Stimulated activated naive CD4-positive, alpha-beta T cell treated with Interleukin-2 at 50 U/mL for 16 hours (primary cell): Measurements from ENCODE around the gene IL12A.

ENCODE experiments used
- DNase-seq: peaks from one replicate; lab custom pipeline; 2025; lab: John Stamatoyannopoulos, UW

Gene IL12A

DNA sequence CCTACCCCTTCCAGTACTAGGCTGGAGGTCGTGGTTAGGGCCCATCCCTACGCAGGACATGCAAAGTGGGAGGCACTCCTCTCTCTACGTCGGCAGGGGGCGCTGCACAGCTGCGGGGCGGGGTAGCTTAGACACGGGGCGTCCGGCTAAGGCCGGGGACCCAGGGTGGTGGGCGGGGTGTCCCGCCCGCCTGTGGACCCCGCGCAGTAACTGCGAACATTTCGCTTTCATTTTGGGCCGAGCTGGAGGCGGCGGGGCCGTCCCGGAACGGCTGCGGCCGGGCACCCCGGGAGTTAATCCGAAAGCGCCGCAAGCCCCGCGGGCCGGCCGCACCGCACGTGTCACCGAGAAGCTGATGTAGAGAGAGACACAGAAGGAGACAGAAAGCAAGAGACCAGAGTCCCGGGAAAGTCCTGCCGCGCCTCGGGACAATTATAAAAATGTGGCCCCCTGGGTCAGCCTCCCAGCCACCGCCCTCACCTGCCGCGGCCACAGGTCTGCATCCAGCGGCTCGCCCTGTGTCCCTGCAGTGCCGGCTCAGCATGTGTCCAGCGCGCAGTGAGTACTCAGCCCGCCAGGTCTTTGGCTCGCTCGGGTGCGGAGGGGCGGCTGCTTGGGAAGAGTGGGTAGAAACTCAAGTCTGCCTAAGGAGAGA, at the start of gene IL12A:
Gene IL12A (plus strand): TSS at position 219 of the 655 bp plus-strand sequence.
- DNase-seq, result peak; percentile 81

DNA sequence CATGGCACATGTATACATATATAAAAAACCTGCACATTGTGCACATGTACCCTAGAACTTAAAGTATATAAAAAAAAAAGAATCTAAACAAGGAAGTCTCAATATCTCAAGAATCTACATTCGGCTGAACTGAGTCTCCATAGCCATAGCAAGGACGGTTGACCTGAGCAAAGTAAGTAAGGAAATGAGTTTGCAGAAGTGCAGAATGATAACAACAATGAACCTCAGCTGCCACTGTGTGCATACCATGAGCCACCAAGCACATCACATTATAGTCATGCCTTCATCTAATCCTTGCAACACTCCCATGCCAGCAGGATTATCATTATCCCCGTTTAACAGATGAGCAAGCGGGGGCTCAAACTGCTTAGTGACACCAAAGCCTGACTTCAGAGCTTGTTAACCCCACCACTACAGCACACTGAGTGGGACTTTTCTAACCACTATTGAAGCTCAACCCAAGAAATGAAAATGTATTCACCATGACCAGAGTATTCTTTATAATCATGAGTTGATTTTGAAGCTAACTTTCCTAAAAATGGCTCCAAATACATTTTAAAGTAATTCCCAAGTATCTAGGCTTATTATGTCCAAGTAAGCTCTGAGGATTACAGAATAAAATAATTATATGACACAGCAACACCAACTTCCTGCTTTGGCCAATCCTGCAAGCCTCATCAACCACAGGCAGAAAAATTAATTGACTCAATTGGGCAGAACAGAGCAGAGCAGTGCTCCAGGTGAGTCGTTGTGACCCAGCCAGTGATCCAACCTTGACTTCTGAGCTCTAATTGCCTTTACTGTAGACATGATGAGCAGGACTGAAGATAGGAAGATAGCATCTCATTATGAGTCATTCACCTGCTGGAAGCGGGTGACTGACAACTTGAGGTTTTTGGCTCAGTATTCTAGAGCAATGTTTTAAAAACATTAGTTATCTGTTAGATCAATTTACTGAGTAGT, 47.3 kb upstream of the IL12A start:
- DNase-seq, result no peak

DNA sequence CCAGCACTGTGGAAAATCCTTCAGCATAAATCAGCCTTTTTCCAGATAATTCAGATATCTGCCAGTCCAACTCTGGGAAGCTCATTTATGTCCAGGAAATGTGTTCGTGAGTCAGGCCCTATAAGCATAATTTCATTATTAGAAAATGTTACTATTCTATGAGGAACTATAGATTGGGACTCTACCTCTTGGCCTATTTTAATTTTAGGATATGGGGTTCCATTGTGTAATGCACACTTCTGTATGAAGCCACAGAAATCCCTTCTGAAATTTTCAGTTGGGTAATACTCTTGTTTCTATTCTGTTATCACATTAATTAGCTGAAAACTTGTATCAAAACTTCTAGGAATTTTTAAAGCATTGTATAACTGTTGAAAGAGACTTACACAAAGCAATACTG, 43.9 kb upstream of the IL12A start:
- no peak for DNase-seq

DNA sequence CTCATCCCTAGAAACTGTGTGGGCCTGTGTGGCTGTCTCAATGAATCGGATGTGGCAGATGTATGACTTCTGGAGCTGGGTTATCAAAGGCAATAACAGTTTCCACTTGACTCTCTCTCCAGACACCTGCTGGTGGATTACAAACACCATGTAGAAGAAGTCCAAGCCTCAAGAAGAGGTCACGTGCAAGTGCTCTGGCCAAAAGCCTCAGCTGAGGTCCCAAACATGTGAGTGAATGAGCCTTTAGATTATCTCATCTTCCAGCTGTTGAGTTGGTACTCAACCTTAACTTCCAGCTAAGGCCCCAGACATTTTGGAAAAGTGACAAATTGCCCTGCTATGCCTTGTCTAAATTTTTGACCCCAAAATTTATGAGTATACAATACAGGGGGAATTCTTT, 42.7 kb upstream of the IL12A start:
- no peak for DNase-seq

DNA sequence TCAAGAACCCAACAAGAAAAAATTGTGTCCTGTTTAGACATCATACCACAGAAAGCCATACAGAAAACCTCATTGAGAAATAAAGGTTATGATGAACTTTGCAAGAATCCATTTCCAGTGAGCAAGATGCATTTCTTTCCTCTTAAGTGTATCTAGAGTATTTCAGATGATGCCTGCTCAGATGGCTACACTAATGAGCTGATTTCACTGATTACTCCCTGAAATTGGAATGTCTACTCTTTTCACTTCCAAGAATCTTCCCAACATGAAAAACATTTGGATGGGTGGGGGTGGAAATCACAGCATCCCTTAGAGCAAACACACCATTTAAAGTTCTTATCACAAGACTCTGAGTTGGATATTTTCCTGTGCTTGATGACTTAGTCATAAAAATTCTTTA, 41.4 kb upstream of the IL12A start:
- no peak for DNase-seq

DNA sequence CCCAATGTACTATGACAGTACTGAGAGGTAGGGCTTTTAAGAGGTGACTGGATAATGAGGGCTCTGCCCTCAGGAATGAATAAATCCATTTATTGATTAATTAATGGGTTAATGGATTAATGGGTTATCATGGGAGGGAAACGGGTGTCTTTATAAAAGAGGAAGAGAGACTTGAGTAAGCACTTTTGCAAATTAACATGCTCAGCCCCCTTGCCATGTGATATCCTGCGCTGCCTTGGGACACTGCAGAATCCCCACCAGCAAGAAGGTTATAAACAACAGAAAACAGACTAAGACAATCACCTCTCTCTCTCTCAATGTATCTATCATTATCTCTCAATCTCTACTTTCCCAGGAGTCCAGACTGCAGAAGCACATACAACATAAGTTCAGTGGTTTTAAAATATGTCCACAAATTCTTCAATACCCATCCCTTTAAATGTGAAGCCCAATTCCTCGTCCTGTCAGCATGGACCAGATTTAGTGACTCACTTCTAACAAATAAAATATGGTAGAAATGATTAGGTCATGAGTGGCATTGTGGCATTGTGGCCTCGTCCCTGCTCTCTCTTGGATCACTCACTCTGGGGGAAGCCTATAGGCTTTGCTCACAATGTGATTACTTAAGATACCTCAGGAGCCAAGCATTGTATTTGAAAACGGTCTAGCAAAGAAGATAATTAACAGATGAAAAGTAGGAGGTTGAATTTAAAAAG, 40.0 kb upstream of the IL12A start:
- DNase-seq, result no peak

DNA sequence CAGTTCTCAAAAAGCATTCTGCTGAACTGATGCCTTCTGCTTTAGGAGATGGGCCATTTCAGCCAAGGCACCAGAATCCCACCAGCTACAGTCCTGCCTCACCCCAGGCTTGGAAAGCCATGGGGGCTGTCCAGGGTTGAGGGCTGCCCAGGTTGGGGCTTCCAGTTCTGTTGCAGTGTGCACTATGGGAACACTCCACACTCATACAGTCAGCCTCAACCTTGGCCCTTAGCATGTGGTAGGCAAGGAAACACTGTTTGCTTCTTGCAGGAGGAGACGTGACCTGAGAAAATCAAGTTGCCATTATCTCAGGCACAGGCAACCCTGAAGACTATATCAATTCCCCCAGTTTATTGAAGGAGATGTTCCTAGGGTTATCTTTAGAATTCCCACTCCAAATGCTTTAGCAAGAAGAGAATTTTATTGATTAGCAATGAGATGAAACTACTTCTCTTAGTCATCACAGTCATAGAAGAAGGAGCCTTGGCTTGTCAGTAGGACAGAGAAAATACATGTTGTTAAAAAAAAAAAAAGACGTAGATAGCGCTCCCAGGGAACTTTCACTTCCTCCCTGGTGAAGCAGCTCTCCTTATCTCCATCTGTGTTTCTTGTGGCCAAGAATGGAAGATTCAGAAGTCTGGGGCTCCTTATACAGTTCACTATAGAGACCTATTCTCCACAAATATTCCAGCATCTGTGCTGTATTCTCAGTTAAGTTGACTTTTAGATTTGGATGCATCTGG, 38.3 kb upstream of the IL12A start:
- no peak for DNase-seq

DNA sequence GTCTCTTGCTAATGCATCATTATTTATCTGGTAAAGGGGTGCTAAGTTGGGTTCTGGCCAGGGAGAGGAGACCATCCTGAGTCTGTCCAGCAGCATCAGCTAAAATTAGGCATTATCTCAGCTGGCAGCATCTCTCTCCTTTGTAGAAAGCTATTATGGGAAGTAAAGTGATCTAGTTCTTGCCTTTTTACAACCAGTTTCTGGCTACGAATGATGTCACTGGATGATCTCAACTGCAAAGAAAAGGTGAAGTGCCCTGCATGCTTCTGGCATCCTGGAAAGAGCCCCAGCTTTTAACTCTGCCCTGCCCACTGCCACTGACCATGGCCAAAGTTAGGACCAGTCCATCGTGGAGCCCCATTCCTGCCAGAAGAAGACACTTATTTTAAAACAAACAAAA, 37.1 kb upstream of the IL12A start:
- no peak for DNase-seq

DNA sequence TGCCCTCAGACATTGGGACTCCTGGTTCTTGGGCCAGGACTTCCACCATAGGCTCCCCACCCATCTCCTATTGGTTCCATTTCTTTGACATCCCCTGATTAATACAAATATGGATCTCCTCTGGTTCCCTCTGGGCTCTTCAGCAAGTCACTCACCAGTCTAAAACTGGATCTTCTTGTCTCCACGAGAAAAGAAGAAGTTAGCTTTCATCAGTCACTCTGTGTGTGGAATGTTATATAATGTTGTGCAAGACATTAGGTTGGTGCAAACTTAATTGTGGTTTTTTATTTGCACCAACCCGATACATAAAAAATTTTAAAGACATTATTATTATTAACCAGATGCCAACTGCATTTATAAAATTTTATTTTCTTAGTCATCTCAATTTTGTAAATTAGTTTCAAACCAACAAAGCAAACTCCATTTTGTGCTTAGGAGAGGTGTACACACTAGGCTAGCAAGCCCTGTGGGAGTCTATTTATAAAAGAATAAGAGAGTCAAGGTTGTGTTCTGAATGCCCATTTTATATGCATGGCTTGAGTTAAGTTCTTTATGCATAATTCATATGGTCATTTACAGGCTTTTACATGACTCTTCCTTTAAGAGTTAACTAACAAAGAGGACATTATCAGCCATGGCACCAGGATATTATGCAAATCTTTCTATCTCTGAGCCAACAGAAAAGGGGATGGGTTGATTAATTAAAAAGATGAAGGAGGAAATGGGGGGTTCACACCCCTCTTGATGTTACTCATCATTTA, 35.1 kb upstream of the IL12A start:
- DNase-seq, result no peak

DNA sequence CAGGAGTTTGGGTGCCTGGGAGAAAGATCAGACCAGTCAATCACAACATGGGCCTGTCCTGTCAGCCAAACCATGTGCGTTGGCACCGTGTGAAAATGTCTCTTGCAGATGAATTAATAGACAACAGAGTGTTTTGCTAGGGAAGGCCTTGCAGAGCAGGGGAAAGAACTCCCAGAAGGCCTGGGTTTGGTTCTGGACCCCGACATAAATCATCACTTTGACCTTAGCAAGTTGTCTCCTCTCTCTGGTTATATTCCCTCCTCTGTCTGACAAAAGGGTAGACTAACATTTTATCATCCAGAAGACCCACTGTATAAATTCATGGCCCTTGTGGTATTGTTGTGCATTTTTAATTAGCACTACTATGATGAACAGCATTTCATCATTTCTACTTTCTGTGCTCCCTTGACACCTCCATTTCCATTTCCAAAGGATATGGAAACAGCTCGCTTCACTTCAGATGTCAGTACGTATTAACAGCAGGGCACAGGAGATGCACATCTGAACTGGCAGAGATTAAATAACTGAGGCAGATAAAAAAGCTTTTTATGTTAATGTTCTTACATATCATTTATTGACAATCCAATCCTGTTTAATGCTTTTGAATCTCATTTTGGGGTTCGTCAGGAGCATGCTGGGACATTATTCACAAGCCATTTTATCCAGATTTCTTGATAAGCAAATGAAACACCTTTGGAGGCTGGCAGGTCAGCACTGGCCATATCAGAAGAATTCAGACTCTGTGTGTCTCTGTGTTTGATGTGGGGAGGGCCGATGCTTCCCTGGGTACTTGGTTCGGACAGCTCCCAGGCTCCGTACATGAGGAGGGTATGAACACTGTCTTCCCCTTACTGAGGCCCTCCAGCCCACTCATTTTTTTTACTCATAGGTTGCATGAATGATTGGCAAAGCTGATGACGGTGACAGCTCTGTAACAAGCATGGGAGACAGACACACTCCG, 28.2 kb upstream of the IL12A start:
- no peak for DNase-seq

DNA sequence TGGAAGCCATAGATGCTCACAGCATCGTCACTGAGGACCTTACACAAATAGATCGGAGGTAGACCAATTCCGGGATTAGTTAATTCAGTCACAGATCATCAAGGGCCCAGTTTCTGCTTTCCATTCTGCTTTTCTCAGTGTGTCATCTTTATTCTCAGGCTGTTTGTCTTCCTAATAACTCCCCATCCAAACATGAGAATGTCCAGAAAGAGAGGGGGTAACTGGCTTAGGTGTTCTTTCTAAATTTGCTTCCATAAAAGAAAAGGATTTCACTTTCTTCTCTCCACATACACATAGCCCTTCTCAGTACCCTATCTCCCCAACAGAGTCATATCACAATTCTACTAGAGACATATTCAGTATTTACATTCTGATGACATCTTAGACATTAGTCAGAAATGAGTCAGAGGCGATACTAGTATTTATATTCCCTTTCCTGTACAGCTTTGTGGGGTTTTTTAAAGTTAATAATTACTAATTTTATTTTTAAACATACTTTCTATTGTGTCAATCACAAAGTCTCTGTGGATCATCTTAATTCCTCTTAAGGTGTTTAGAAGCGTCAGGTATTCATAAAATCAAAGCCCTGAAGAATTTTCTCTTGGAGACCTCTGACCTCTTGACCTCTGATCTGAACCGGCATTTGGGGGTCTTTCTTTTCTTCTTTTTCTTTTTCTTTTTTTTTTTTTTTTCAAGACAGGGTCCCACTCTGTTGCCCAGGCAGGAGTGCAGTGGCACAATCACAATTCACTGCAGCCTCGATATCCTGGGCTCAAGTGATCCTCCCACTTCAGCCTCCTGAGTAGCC, 24.3 kb upstream of the IL12A start:
- DNase-seq, result no peak

DNA sequence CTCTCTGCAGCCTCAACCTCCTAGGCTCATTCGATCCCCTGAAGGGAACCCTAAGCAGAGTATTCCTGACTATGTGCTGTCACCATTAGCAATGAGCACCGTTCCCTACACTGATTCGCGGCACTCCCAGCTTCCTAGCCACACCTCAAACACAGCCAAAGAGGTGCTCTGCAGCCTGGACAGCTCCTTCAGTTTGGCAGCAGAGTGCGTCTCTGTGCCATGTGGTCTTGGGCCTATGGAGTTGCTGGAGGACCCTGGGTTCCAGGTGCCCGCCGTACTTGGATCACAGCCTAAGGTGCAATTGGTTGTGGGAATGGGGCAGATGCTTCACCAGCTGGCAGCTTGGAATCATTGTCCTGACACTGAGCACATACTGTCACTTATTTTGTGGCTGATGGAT, 17.3 kb upstream of the IL12A start:
- no peak for DNase-seq

DNA sequence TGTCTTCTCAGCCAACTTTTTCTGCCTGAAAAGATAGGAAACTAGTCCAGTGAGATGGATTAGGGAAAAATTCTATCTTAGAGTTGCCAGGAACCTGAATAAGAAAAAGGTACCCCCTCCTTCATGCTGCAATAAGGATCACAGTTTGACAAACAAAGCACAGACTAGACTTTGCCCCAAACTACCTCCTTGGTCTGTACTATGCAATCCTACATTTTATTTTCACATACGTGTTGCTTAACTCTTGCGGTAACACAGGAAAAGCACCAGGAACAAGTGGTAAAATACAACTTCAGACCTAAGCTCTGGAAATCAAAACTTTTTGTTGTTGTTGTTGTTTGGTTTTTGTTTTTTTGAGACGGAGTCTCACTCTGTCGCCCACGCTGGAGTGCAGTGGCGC, 11.3 kb upstream of the IL12A start:
- no peak for DNase-seq

DNA sequence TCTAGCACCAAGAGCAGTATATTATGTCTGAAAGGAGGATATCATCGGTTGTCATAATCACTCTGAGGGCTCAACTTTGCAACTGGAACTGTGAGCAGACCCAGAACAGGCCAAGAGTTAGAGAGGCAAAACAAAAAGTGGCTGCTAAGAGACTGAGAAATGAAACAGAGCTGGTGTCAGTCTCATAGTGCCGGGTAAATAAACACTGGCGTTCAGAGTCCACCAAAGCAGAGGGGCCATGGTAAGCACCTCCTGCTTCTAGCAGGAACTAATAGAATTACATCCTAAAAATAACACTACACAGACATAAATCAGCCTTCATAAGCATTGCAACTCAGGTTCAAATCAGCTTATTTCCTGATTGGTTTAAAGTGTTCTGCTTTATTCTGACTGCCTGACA, 10.3 kb upstream of the IL12A start:
- no peak for DNase-seq

DNA sequence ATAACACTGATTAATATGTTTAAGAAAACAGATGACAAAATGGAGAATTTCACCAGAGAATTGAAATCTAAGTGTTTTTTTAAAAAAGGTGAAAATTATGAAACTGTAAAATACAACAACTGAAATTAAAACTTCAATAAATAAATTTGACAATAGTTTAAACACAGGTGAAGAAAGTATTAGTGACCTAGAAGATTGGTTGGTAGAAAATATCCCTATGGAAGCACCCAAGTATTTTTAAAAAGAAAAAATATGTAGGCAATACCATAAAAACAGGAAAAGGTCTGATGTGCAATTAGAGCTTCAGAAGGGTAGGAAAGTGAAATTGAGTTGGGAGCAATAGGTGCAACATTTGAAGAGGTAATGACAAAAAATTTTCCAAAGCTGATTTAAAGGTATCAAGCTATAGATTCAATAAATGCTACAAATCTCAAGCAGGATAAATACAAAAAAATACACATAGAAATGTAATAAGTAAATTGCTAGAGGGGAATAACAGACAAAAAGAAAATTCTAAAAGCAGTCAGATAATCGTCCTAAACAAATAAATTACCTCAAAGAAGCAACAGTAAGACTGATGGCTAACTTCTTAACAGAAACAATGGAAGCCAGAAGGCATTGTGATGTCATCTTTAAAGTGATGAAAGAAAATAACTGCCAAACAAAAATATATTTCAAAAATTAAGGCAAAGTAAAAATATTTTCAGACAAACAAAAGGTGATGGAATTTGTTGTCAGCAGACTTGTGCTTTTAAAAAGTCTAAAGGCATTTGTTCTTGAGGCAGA, 9.5 kb upstream of the IL12A start:
- no peak for DNase-seq

DNA sequence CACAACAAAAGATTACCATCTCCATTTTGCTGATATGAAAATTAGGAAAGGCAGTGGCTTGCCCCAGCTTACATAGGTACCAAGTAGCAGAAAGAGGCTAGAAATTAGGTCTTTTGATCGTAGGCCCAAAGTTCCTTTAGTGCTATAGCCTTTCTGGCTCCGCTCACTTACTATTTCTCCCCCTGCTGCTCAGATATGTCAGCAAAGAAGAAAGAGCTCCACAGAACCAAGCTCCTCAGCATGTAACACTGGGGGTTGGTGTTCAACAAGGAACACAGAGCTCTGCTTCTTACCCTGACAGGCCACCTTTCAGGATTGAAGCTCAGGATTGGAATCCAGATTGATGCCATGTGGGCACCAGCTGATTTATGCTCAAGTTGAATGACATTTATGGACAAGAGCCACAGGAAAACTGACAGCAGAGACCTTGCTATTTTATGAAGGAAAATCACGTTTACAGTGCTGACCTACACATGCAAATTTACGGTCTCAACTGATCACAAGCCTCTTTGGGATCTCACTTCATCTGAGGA, 6.1 kb upstream of the IL12A start:
- DNase-seq, result no peak

DNA sequence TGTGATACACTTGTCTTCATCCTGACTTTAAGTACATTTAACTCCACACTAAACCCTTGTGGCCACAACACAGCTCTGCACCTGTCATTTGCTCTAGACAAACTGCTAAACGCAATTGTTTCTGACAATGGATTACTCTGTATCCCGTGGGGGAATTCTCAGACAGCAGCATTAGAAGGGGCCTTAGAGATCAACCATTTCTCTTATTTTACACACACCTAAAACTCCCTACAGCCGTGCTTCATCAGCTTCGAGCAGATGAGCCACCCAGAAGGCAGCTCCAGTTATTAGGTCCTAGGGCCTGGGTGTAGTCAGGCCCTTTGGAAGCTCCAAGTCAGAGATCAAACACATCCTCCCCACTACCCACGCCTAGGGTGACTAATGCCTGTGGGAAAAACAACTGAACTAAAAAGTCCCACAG, 1.3 kb upstream of the IL12A start:
- DNase-seq, result no peak
